ENCODE results near the gene SPACA7. TPM values are rescaled to one million over a fixed set of nuclear protein-coding genes. Genes with fewer than 3 reads are reported as not detected.

SPACA7 gene
- total RNA-seq, 4 donors from 2014 or later, result not detected

- no peak for DNase-seq (ENCODE audit: low spot score in 2 of 2)
- H3K36me3 ChIP-seq, result no peaks in the 10 kb centered on the region
- H3K4me3 ChIP-seq, result no peak overlapping the region
- 69 to 74% methylated on average over 21 to 22 of the region's 23 CpGs for WGBS, 2 donors
- no peak overlapping the region for H3K27ac ChIP-seq
- H3K27me3 ChIP-seq, result peaks cover 0 to 8% of the 10 kb centered on the region in 2 donors
- H3K9me3 ChIP-seq, result no peaks in the 10 kb centered on the region
- H3K4me1 ChIP-seq, result no peaks in the 10 kb centered on the region
- TF ChIP-seq CTCF (IDR thresholded peaks at IDR 0.05) (no peak), EP300 (IDR thresholded peaks at IDR 0.05) (no peak), POLR2A (IDR thresholded peaks at IDR 0.05) (no peak)
Measured at GRCh38 chr13:112450118-112450903, 74.2 kb downstream of the SPACA7 start.

DNA sequence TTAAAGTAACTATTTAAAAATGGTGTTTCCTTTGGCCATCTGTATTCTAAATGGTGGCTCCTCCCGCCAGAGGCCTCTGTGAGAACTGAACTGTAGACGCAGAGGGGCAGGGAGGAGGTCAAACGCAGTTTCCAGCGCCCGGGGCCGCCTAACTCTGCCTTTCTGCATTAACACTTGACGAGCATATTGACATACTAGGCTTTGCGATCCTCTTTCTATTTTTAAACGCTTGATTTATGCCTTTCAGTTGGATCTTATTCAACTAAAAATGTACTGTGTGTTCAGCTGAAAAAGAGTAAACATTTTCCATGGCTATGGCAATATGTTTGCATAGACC, 74.7 kb downstream of the SPACA7 start:
- no peak for DNase-seq (ENCODE audit: low spot score in 2 of 2)

GRCh38 chr13:112451512-112452379, 75.6 kb downstream of the SPACA7 start:
- DNase-seq (ENCODE audit: low spot score in 2 of 2), result no peak
- H3K27me3 ChIP-seq, result no peaks in the 10 kb centered on the region
- H3K36me3 ChIP-seq, result no peaks in the 10 kb centered on the region
- no peak for TF ChIP-seq EP300 (IDR thresholded peaks at IDR 0.05)
- TF ChIP-seq CTCF (IDR thresholded peaks at IDR 0.05), result no peak
- TF ChIP-seq POLR2A (IDR thresholded peaks at IDR 0.05), result no peak
- no peaks in the 10 kb centered on the region for H3K4me1 ChIP-seq
- H3K4me3 ChIP-seq, result no peak overlapping the region
- no peak overlapping the region for H3K27ac ChIP-seq
- WGBS, 2 donors, result 88 to 89% methylated on average over 39 to 42 of the region's 43 CpGs
- H3K9me3 ChIP-seq, result peaks cover 0 to 8% (median 0%) of the 10 kb centered on the region in 4 donors

More for the DNA sequence above, 74.7 kb downstream of the SPACA7 start:
- Histone ChIP-seq H3K4me3 (no peak overlapping the region), H3K36me3 (no peaks in the 10 kb centered on the region), H3K9me3 (peaks cover 0 to 2% (median 0%) of the 10 kb centered on the region in 4 donors), H3K27me3 (peaks cover 0 to 3% of the 10 kb centered on the region in 2 donors), H3K27ac (no peak overlapping the region), H3K4me1 (no peaks in the 10 kb centered on the region)
- TF ChIP-seq EP300 (IDR thresholded peaks at IDR 0.05) (no peak), POLR2A (IDR thresholded peaks at IDR 0.05) (no peak), CTCF (IDR thresholded peaks at IDR 0.05) (no peak)
- 14 to 35% methylated on average over 9 of the region's 9 CpGs for WGBS, 2 donors

DNA sequence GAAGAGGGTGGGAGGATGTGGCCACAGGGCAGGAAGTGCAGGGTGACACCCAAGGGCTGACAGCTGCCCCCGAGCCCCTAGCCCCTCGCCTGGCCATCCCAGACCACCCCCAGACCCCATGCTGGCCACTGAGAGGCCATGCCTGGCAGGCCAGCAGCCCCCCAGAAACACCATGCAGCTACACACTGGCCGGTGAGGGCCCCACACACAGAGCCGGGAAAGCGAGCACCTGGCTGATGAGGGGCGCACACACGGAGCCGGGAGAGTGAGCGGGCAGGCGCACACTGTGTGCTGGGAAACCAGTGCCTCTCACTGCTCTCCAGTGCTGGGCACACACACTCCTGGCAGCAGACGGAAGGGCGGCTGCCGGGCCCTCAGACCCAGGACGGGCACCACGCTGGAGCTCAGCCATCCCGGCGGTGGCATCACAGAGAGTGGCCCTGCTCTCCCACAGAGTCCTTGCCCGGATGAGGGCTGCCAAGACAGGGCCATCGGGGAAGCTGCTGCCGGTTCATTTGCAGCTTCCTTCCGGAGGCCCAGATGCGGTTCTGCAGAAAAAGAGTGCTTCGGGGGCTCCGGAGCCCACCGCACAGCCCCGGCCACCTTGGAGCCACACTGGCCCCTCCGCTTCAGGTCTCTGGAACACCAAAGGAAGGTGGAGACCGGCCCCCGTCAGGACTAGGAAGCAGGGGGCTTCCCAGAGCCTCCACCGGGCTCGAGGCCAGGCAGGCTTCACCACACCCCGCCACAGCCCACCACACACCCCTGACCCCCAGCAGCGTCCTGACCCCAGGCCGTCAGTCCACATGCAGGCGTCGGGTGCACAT, 76.4 kb downstream of the SPACA7 start:
- Histone ChIP-seq H3K4me3 (no peak overlapping the region), H3K27ac (no peak overlapping the region), H3K4me1 (no peaks in the 10 kb centered on the region), H3K9me3 (peaks cover 0 to 8% (median 0%) of the 10 kb centered on the region in 4 donors), H3K27me3 (no peaks in the 10 kb centered on the region), H3K36me3 (no peaks in the 10 kb centered on the region)
- DNase-seq (ENCODE audit: low spot score in 2 of 2), result no peak
- no peak for TF ChIP-seq POLR2A (IDR thresholded peaks at IDR 0.05)
- TF ChIP-seq EP300 (IDR thresholded peaks at IDR 0.05), result no peak
- no peak for TF ChIP-seq CTCF (IDR thresholded peaks at IDR 0.05)
- WGBS, 2 donors, result 78 to 83% methylated on average over 28 to 30 of the region's 36 CpGs
